Measurements from ENCODE around the gene GIPC2.

Gene GIPC2

GRCh38 chr1:78147031-78147430, 101.3 kb downstream of the GIPC2 start:
- no peak for DNase-seq

GRCh38 chr1:78153092-78153736, 107.4 kb downstream of the GIPC2 start:
- DNase-seq = no peak

GRCh38 chr1:78155121-78155520, 109.4 kb downstream of the GIPC2 start:
- no peak for DNase-seq

- no peak for DNase-seq
Measured at GRCh38 chr1:78156805-78157521, 111.2 kb downstream of the GIPC2 start.

- DNase-seq = no peak
Measured at GRCh38 chr1:78165816-78166215, 120.0 kb downstream of the GIPC2 start.

- DNase-seq = no peak
Measured at GRCh38 chr1:78168306-78168705, 122.5 kb downstream of the GIPC2 start.

GRCh38 chr1:78170859-78171258, 125.1 kb downstream of the GIPC2 start:
- no peak for DNase-seq

- DNase-seq = no peak
Measured at GRCh38 chr1:78171736-78172590, 126.2 kb downstream of the GIPC2 start.

GRCh38 chr1:78176448-78176847, 130.7 kb downstream of the GIPC2 start:
- no peak for DNase-seq

- DNase-seq = no peak
Measured at GRCh38 chr1:78177708-78178270, 132.0 kb downstream of the GIPC2 start.

GRCh38 chr1:78178816-78179215, 133.1 kb downstream of the GIPC2 start:
- DNase-seq = no peak

GRCh38 chr1:78184460-78185072, 138.8 kb downstream of the GIPC2 start:
- DNase-seq = no peak
